K562 (cell line): ENCODE data around the gene REC8. TPM values are rescaled to one million over a fixed set of nuclear protein-coding genes. Genes with fewer than 3 reads are reported as not detected.

Experiments used
- ATF7 ChIP-seq: fragments of 450-650 bp; IDR thresholded peaks from 2 replicates; pipeline ENCODE4 v1.7.1; 2014; ENCODE audit warnings: mild to moderate bottlenecking, moderate library complexity
- BCOR ChIP-seq: fragments of 450-650 bp; IDR thresholded peaks from 2 replicates; pipeline ENCODE4 v1.6.1; 2016
- GATAD2A ChIP-seq: fragments of 450-650 bp; IDR thresholded peaks from 2 replicates; pipeline ENCODE4 v1.6.1; 2017
- HOXB6 ChIP-seq: fragments of 250-450 bp; sonication (Bioruptor Pico); IDR thresholded peaks from 2 replicates; pipeline ENCODE4 v1.5.1; 2022; ENCODE audit warnings: mild to moderate bottlenecking, borderline replicate concordance
- KAT7 ChIP-seq: sonication (generic); formaldehyde crosslinking; IDR thresholded peaks from 2 replicates; pipeline ENCODE4 v1.8.0; 2022; ENCODE audit warnings: missing genetic modification reagents, mild to moderate bottlenecking, borderline replicate concordance
- KDM2B ChIP-seq: fragments of 250-450 bp; sonication (Bioruptor Pico); IDR thresholded peaks from 2 replicates; pipeline ENCODE4 v1.8.0; 2021; ENCODE audit warnings: mild to moderate bottlenecking, moderate library complexity
- NCOR1 ChIP-seq: fragments of 450-650 bp; IDR thresholded peaks from 2 replicates; pipeline ENCODE4 v1.6.1; 2016; ENCODE audit warnings: mild to moderate bottlenecking, moderate library complexity
- NFE2 ChIP-seq: IDR thresholded peaks from 2 replicates; pipeline ENCODE4 v1.6.1; 2014; ENCODE audit warnings: antibody characterized with exemption, low read depth
- PHF20 ChIP-seq: fragments of 450-650 bp; IDR thresholded peaks from 2 replicates; pipeline ENCODE4 v1.6.1; 2018; ENCODE audit not compliant: partially characterized antibody
- POLR2A ChIP-seq: fragments of 450-650 bp; conservative IDR thresholded peaks from 2 replicates; pipeline ENCODE4 v1.6.1; 2016
- SIRT6 ChIP-seq: IDR thresholded peaks from one replicate; pipeline ENCODE4 v1.6.1; 2012; ENCODE audit warnings: low read depth, mild to moderate bottlenecking, control low read depth, inconsistent platforms, low read length, moderate library complexity
- SLC30A9 ChIP-seq: fragments of 250-450 bp; sonication (Bioruptor Pico); IDR thresholded peaks from 2 replicates; pipeline ENCODE4 v1.8.0; 2022; ENCODE audit warnings: mild to moderate bottlenecking, moderate library complexity
- SRSF7 ChIP-seq: fragments of 200-400 bp; formaldehyde crosslinking; optimal IDR thresholded peaks from 2 replicates; pipeline ENCODE3; 2017; ENCODE audit warnings: mild to moderate bottlenecking, low read depth, low read length
- SUPT5H ChIP-seq: fragments of 450-650 bp; IDR thresholded peaks from 2 replicates; pipeline ENCODE4 v1.6.1; 2016
- TAF7 ChIP-seq: fragments of 450-650 bp; IDR thresholded peaks from 2 replicates; pipeline ENCODE4 v1.6.1; 2016; ENCODE audit warnings: missing genetic modification characterization, missing compliant biosample characterization
- TAL1 ChIP-seq: fragments of 450-650 bp; IDR thresholded peaks from 2 replicates; pipeline ENCODE4 v1.6.1; 2016; ENCODE audit warnings: mild to moderate bottlenecking
- TBP ChIP-seq: optimal IDR thresholded peaks from 2 replicates; pipeline ENCODE3; 2011; ENCODE audit warnings: low read depth, low read length, improper control_type of control experiment
- YBX1 ChIP-seq: fragments of 450-650 bp; IDR thresholded peaks from 2 replicates; pipeline ENCODE4 v1.7.1; 2016; ENCODE audit warnings: mild to moderate bottlenecking
- polyA plus RNA-seq, 8 experiments: library from polyadenylated mRNA; depleted of rRNA in 4 of 8; stranded (reverse) in 5 of 8; unstranded in 3 of 8; fragments of >200 nt; fragmentation: Nextera tagmentation in 2 of 8; fragmentation: Illumina TruSeq in 1 of 8; extraction: Ambion mirVana in 2 of 8; extraction: Trizol in 1 of 8; gene quantifications; 2 replicates each; pipeline versions ENCODE4 v1.2.1 to v1.2.3, GENCODE V29; 2011 to 2014; ENCODE audit warnings: inconsistent platforms in 1 of 8, missing spikeins in 1 of 8
- total RNA-seq, 7 experiments: library from RNA; depleted of rRNA in 6 of 7; stranded (reverse); fragments of >200 nt in 6 of 7; fragmentation: Illumina TruSeq in 2 of 7; extraction: Trizol in 2 of 7; gene quantifications; 2 replicates each; pipeline versions ENCODE4 v1.2.1 to v1.2.3, GENCODE V29; 2011 to 2021; ENCODE audit warnings: low replicate concordance in 1 of 7
- TF ChIP-seq, protein P1 (sequence below): fragments of 250-450 bp; sonication (Bioruptor Pico); IDR thresholded peaks from 2 replicates; pipeline ENCODE4 v1.5.0; 2021; ENCODE audit warnings: mild to moderate bottlenecking, moderate library complexity
- TF ChIP-seq, protein P2 (sequence below): fragments of 250-450 bp; sonication (Bioruptor Pico); IDR thresholded peaks from 2 replicates; pipeline ENCODE4 v1.8.0; 2022; ENCODE audit warnings: moderate library complexity, mild to moderate bottlenecking, inconsistent platforms
- TF ChIP-seq, protein P3 (sequence below): fragments of 250-450 bp; sonication (Bioruptor Pico); IDR thresholded peaks from 2 replicates; pipeline ENCODE4 v1.8.0; 2021; ENCODE audit warnings: borderline replicate concordance, mild to moderate bottlenecking, moderate library complexity; ENCODE audit not compliant: poor library complexity, severe bottlenecking
- TF ChIP-seq, protein P4 (sequence below): fragments of 250-450 bp; sonication (Bioruptor Pico); IDR thresholded peaks from 2 replicates; pipeline ENCODE4 v1.8.0; 2021; ENCODE audit warnings: moderate library complexity, mild to moderate bottlenecking, inconsistent platforms
- TF ChIP-seq, protein P5 (sequence below): fragments of 250-450 bp; sonication (Bioruptor Pico); IDR thresholded peaks from 2 replicates; pipeline ENCODE4 v1.8.0; 2022; ENCODE audit warnings: inconsistent platforms, mild to moderate bottlenecking, moderate library complexity, borderline replicate concordance

The REC8 gene
- total and polyA plus RNA-seq, 9 of the 15 experiments (the other 6 are each of a cell fraction or from before 2014, with no cell fraction given): 0.11 to 2.5 (median 0.85) TPM

DNA sequence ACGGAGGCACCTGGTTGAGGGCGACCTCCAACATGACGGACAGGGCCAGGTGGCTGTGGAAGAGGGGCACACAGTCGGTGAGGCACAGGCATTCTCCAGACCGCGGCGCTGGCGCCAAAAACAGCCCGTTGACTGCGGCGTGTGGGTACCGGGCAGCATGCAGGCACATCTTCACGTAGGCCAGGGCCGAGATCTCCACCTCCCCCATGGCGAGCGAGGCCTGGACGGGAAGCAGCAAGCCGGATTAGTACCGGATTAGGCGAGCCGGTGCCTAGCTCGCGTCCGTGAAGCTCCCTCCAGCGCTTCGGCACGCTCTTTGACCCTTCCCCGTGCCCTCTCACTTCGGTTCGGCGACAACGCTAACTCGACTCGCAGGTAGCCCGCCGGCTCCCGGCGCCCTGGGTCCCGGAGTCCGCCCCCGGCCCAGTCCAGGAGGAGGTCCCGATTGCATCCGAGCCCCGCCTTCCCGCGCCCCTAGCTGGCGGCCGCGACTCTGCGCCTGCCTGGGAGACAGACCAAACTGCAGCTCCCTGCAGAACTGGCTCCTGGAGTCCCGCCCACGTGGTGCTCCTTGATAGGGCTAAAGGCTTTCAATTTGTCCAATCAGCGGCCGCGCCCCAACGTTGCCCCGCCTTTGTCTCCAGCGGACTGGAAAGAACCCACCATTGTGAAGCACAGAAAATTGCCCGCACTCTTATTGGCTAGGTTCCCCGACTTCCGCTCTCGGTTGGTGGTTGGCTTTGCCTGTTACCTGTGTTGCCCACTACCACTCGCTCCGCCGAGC lies 30.6 kb upstream of the REC8 start, which contains the start of gene EMC9 (continued):
- TF ChIP-seq, protein P1, sequence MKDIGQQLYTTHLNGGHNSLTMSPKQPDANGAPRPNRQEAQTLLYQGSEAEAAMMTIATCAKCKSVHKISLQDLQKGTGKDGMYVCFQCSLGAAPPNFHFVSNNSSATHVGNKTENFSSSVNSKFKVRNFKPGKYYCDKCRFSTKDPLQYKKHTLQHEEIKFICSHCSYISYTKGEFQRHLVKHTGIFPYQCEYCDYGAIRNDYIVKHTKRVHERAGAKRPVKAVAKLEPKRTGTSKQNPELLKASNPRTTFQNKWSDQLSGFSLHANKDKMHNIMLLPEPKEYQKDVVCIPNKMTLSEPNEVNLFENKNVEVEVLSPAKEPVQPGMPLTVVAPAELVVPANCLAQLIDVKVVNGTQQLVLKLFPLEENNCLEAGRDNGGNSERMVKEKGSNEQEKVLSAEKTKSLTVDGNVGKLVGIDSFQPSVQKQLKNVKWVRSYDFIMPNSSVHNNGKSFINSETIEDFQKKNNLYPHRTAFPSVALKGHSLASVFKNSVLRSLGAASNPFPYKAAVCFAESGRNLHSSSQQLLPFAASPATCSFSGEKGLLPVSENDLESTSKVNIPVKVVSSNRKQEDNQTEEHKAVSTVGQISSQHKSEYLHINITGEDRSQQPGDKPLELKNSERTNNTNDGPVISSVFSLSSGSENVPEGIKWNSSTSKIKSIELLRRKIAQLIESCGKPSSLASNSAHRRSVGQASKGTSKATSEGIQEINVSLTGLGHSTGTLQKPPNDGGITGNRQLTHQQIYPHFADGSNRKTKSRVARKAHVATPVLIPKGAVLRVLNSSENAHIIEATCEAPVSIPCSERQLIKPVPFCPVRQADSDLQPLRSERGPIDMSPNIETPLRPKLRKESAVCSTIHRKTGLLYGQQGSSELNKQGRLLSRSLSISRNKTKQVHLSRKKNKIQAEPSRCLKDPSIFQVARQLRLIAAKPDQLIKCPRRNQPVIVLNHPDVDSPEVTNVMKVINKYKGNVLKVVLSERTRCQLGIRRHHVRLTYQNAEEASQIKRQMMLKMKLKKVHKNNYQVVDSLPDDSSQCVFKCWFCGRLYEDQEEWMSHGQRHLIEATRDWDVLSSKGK (CRISPR knock-in tag): no peak
- TF ChIP-seq SUPT5H (peak; percentile 66), YBX1 (no peak), PHF20 (no peak), HOXB6 (CRISPR knock-in tag) (no peak), ATF7 (peak; percentile 57), SRSF7 (no peak), KAT7 (CRISPR knock-in tag) (no peak), NFE2 (no peak), SIRT6 (no peak), TBP (peak; percentile 81), NCOR1 (no peak), TAF7 (tag) (peak; percentile 9; the same call in 1 of the 2 replicates), BCOR (no peak), KDM2B (CRISPR knock-in tag) (no peak), GATAD2A (no peak), POLR2A (peak; percentile 74), TAL1 (no peak), SLC30A9 (CRISPR knock-in tag) (no peak)
- TF ChIP-seq, protein P2, sequence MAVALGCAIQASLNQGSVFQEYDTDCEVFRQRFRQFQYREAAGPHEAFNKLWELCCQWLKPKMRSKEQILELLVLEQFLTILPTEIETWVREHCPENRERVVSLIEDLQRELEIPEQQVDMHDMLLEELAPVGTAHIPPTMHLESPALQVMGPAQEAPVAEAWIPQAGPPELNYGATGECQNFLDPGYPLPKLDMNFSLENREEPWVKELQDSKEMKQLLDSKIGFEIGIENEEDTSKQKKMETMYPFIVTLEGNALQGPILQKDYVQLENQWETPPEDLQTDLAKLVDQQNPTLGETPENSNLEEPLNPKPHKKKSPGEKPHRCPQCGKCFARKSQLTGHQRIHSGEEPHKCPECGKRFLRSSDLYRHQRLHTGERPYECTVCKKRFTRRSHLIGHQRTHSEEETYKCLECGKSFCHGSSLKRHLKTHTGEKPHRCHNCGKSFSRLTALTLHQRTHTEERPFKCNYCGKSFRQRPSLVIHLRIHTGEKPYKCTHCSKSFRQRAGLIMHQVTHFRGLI (CRISPR knock-in tag): no peak
- TF ChIP-seq, protein P3, sequence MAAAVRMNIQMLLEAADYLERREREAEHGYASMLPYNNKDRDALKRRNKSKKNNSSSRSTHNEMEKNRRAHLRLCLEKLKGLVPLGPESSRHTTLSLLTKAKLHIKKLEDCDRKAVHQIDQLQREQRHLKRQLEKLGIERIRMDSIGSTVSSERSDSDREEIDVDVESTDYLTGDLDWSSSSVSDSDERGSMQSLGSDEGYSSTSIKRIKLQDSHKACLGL (CRISPR knock-in tag): no peak
- TF ChIP-seq, protein P4, sequence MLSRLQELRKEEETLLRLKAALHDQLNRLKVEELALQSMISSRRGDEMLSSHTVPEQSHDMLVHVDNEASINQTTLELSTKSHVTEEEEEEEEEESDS (CRISPR knock-in tag): no peak
- TF ChIP-seq, protein P5, sequence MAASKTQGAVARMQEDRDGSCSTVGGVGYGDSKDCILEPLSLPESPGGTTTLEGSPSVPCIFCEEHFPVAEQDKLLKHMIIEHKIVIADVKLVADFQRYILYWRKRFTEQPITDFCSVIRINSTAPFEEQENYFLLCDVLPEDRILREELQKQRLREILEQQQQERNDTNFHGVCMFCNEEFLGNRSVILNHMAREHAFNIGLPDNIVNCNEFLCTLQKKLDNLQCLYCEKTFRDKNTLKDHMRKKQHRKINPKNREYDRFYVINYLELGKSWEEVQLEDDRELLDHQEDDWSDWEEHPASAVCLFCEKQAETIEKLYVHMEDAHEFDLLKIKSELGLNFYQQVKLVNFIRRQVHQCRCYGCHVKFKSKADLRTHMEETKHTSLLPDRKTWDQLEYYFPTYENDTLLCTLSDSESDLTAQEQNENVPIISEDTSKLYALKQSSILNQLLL: no peak
